MM.1S (cell line): ENCODE results near the gene CCR9.

ENCODE experiments used
- DNase-seq: peaks from one replicate; pipeline ENCODE4 v3.0.0-alpha.2; 2015
- H2AFZ ChIP-seq: fragments of 300-600 bp; sonication (generic); 2 replicates; pipeline ENCODE4 v1.6.0; 2016; ENCODE audit warnings: antibody characterized with exemption, low read length
- H3F3A ChIP-seq: fragments of 300-600 bp; sonication (generic); 2 replicates; pipeline ENCODE4 v1.6.1; 2016; ENCODE audit warnings: mild to moderate bottlenecking, antibody characterized with exemption, low read length, moderate library complexity, mixed read lengths; ENCODE audit not compliant: insufficient read depth
- H3K27ac ChIP-seq: fragments of 300-600 bp; sonication (generic); 2 replicates; pipeline ENCODE4 v1.5.1; 2016; ENCODE audit warnings: mild to moderate bottlenecking, low read length
- H3K27me3 ChIP-seq: fragments of 300-600 bp; sonication (generic); replicated peaks from 2 replicates; pipeline ENCODE4 v1.6.0; 2016; ENCODE audit warnings: low read length; ENCODE audit not compliant: insufficient read depth
- H3K36me3 ChIP-seq: fragments of 300-600 bp; sonication (generic); replicated peaks from 2 replicates; pipeline ENCODE4 v1.6.1; 2016; ENCODE audit warnings: mild to moderate bottlenecking, low read length, mixed read lengths; ENCODE audit not compliant: insufficient read depth
- H3K4me1 ChIP-seq: fragments of 300-600 bp; sonication (generic); 2 replicates; pipeline ENCODE4 v1.6.1; 2016; ENCODE audit warnings: low read length, mixed read lengths
- H3K4me2 ChIP-seq: fragments of 300-600 bp; sonication (generic); 2 replicates; pipeline ENCODE4 v1.6.0; 2016; ENCODE audit warnings: low read depth, low read length
- H3K4me3 ChIP-seq: fragments of 300-600 bp; sonication (generic); 2 replicates; pipeline ENCODE4 v1.5.1; 2016; ENCODE audit warnings: low read length, mixed read lengths
- H3K79me2 ChIP-seq: fragments of 300-600 bp; sonication (generic); 2 replicates; pipeline ENCODE4 v1.6.1; 2016; ENCODE audit warnings: mixed run types, low read length, mixed read lengths
- H3K9ac ChIP-seq: fragments of 300-600 bp; sonication (generic); 2 replicates; pipeline ENCODE4 v1.6.1; 2016; ENCODE audit warnings: low read length, mixed read lengths
- H3K9me2 ChIP-seq: fragments of 300-600 bp; sonication (generic); replicated peaks from 2 replicates; pipeline ENCODE4 v1.6.1; 2016; ENCODE audit warnings: mild to moderate bottlenecking, low read length, mixed read lengths; ENCODE audit not compliant: insufficient read depth
- H3K9me3 ChIP-seq: fragments of 300-600 bp; sonication (generic); replicated peaks from 2 replicates; pipeline ENCODE4 v1.6.1; 2016; ENCODE audit warnings: mild to moderate bottlenecking, low read length, mixed read lengths; ENCODE audit not compliant: insufficient read depth
- H4K20me1 ChIP-seq: fragments of 300-600 bp; sonication (generic); 2 replicates; pipeline ENCODE4 v1.6.1; 2016; ENCODE audit warnings: mild to moderate bottlenecking, low read length, moderate library complexity, mixed read lengths; ENCODE audit not compliant: insufficient read depth
- CTCF ChIP-seq: fragments of 300-600 bp; sonication (generic); IDR thresholded peaks from 2 replicates; pipeline ENCODE4 v1.5.1; 2016; ENCODE audit warnings: antibody characterized with exemption, low read length, mixed read lengths
- EZH2 ChIP-seq: fragments of 300-600 bp; sonication (generic); optimal IDR thresholded peaks from 2 replicates; pipeline ENCODE3; 2017; ENCODE audit warnings: low read depth, mild to moderate bottlenecking, antibody characterized with exemption, low read length, mixed read lengths
- EZH2phosphoT487 ChIP-seq: fragments of 300-600 bp; sonication (generic); IDR thresholded peaks from 2 replicates; pipeline ENCODE4 v1.6.1; 2018; ENCODE audit warnings: antibody characterized with exemption, low read length

Gene CCR9

GRCh38 chr3:45939341-45939771 is 53.0 kb downstream of the CCR9 start:
- H3K4me2 ChIP-seq = no peak overlapping the region
- no peaks in the 10 kb centered on the region for H3K79me2 ChIP-seq
- TF ChIP-seq CTCF (no peak), EZH2phosphoT487 (no peak), EZH2 (no peak)
- H2AFZ ChIP-seq = no peak overlapping the region; the same call in 1 of the 2 replicates
- H3K36me3 ChIP-seq = no peaks in the 10 kb centered on the region
- no peaks in the 10 kb centered on the region for H3K9me3 ChIP-seq
- no peaks in the 10 kb centered on the region for H3K27me3 ChIP-seq
- H3K4me3 ChIP-seq = no peak overlapping the region
- H3K27ac ChIP-seq = no peak overlapping the region
- no peaks in the 10 kb centered on the region for H3K9me2 ChIP-seq
- H3K4me1 ChIP-seq = peaks cover 8% of the 10 kb centered on the region
- no peak overlapping the region for H3K9ac ChIP-seq
- no peaks in the 10 kb centered on the region for H3F3A ChIP-seq
- DNase-seq = no peak
- H4K20me1 ChIP-seq = no peaks in the 10 kb centered on the region

- Histone ChIP-seq H3K4me1 (peaks cover 8% of the 10 kb centered on the region), H3K9ac (no peak overlapping the region), H3K9me3 (no peaks in the 10 kb centered on the region), H3K4me2 (no peak overlapping the region), H4K20me1 (no peaks in the 10 kb centered on the region), H3K9me2 (no peaks in the 10 kb centered on the region), H3K4me3 (no peak overlapping the region), H3F3A (no peaks in the 10 kb centered on the region), H3K27ac (no peak overlapping the region), H3K27me3 (no peaks in the 10 kb centered on the region), H2AFZ (no peak overlapping the region), H3K36me3 (no peaks in the 10 kb centered on the region), H3K79me2 (no peaks in the 10 kb centered on the region)
- DNase-seq = no peak
- TF ChIP-seq CTCF = no peak
- TF ChIP-seq EZH2phosphoT487 = no peak
- no peak for TF ChIP-seq EZH2
Observed at GRCh38 chr3:45940004-45940780, 53.8 kb downstream of the CCR9 start.

GRCh38 chr3:45940781-45941365 is 54.5 kb downstream of the CCR9 start:
- Histone ChIP-seq H3K9me3 (no peaks in the 10 kb centered on the region), H3K79me2 (no peaks in the 10 kb centered on the region), H3K4me2 (no peak overlapping the region), H3K4me1 (peaks cover 8% of the 10 kb centered on the region), H3F3A (no peaks in the 10 kb centered on the region), H3K27me3 (no peaks in the 10 kb centered on the region), H3K27ac (no peak overlapping the region), H3K4me3 (no peak overlapping the region), H4K20me1 (no peaks in the 10 kb centered on the region), H3K9ac (no peak overlapping the region), H2AFZ (no peak overlapping the region), H3K36me3 (no peaks in the 10 kb centered on the region), H3K9me2 (no peaks in the 10 kb centered on the region)
- no peak for DNase-seq
- TF ChIP-seq EZH2 (no peak), EZH2phosphoT487 (no peak), CTCF (no peak)
